ENCODE results near the gene ALKBH2. TPM values are rescaled to one million over a fixed set of nuclear protein-coding genes. Genes with fewer than 3 reads are reported as not detected.

ALKBH2 gene
- total and polyA plus RNA-seq, 2 of the 8 experiments (the other 6 are each of a cell fraction or from before 2014, with no cell fraction given) = 19.1 to 22.5 TPM

DNA sequence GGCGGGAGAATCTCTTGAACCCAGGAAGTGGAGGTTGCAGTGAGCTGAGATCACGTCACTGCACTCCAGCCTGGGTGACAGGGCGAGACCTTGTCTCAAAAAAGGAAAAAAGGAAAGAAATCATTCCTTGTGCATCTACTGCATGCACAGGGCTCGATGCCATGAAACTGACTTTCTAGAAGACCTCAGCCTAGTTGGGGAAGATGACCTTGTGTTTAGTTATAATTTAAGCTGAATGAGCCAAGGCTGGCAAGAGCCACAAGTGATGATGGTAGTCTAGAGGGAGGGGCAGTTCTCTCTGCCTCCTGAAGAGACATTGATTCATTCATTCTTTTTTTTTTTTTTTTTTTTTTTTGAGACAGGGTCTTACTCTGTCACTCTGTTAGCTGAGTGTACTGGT lies 47.3 kb upstream of the ALKBH2 start:
- Histone ChIP-seq H2AK5ac (ENCODE audit: low read depth, low read length) (no peak overlapping the region), H3K4ac (replicated peaks; ENCODE audit: insufficient read length, low read depth, low read length) (no peak overlapping the region), H3K9me3 (ENCODE audit: insufficient read depth in 2 of 2, low read depth in 1 of 2, low read length in 1 of 2) (no peaks in the 10 kb centered on the region; a peak in 1 of 4 replicates), H4K8ac (ENCODE audit: extremely low read depth, insufficient read depth, low read length) (no peak overlapping the region), H3K4me1 (replicated peaks in 1 of 4; ENCODE audit: control insufficient read depth in 3 of 4, insufficient read depth in 4 of 4, low read length in 3 of 4) (no peaks in the 10 kb centered on the region), H3K79me1 (ENCODE audit: low read depth, low read length) (no peaks in the 10 kb centered on the region), H3K23ac (ENCODE audit: insufficient read length) (no peak overlapping the region), H4K5ac (ENCODE audit: insufficient read length, low read depth, low read length) (no peak overlapping the region), H2BK5ac (ENCODE audit: low read depth, low read length) (no peak overlapping the region), H4K20me1 (replicated peaks in 1 of 2; ENCODE audit: control insufficient read depth in 1 of 2, insufficient read depth in 2 of 2, low read length in 2 of 2) (no peaks in the 10 kb centered on the region), H3K23me2 (ENCODE audit: low read depth, low read length) (no peaks in the 10 kb centered on the region), H3K18ac (ENCODE audit: extremely low read depth, low read length) (no peak overlapping the region), H3K4me3 (ENCODE audit: extremely low read depth in 1 of 4, insufficient read depth in 2 of 4, low read depth in 3 of 4, low read length in 4 of 4) (no peak overlapping the region), H2AFZ (ENCODE audit: low read length) (no peak overlapping the region), H3K27ac (ENCODE audit: low read depth, low read length) (no peak overlapping the region), H3K56ac (replicated peaks; ENCODE audit: insufficient read length, low read depth, low read length) (no peak overlapping the region), H2BK15ac (ENCODE audit: low read length) (no peak overlapping the region), H4K91ac (replicated peaks; ENCODE audit: insufficient read length, low read length) (no peak overlapping the region), H3K9ac (replicated peaks in 1 of 4; ENCODE audit: extremely low read depth in 1 of 4, low read depth in 3 of 4, low read length in 3 of 4) (no peak overlapping the region), H2BK12ac (ENCODE audit: low read depth, low read length) (no peak overlapping the region), H2BK120ac (replicated peaks; ENCODE audit: low read depth, low read length) (no peak overlapping the region), H3K79me2 (ENCODE audit: control insufficient read depth in 1 of 2, insufficient read depth in 2 of 2, low read length in 2 of 2) (no peaks in the 10 kb centered on the region), H3K36me3 (ENCODE audit: control insufficient read depth in 2 of 4, insufficient read depth in 4 of 4, low read length in 3 of 4) (no peaks in the 10 kb centered on the region), H3K4me2 (ENCODE audit: insufficient read depth in 1 of 2, low read depth in 2 of 2, low read length in 2 of 2) (no peak overlapping the region), H3K14ac (ENCODE audit: insufficient read length) (no peak overlapping the region), H3K27me3 (replicated peaks in 1 of 4; ENCODE audit: control insufficient read depth in 3 of 4, extremely low read depth in 1 of 4, insufficient read depth in 3 of 4, low read length in 3 of 4) (no peaks in the 10 kb centered on the region), H2BK20ac (ENCODE audit: low read length) (no peak overlapping the region)
- DNase-seq (ENCODE audit: low read depth in 1 of 2, low spot score in 2 of 2) (no peak), FAIRE-seq (no peak)
- 81% methylated on average over 3 of the region's 4 CpGs; no CpG with 5 or more reads in 1 of the 2 experiments for WGBS, 2 experiments (ENCODE audit: extremely low coverage in 1 of 2, insufficient coverage in 1 of 2, insufficient read length in 1 of 2, insufficient replicate concordance in 2 of 2, low coverage in 1 of 2, low lambda C conversion rate in 2 of 2, missing lambda C conversion rate in 1 of 2)
- TF ChIP-seq, protein P1, sequence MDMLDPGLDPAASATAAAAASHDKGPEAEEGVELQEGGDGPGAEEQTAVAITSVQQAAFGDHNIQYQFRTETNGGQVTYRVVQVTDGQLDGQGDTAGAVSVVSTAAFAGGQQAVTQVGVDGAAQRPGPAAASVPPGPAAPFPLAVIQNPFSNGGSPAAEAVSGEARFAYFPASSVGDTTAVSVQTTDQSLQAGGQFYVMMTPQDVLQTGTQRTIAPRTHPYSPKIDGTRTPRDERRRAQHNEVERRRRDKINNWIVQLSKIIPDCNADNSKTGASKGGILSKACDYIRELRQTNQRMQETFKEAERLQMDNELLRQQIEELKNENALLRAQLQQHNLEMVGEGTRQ (IDR thresholded peaks at IDR 0.05; ENCODE audit: low read length) = no peak
- TF ChIP-seq SUZ12 (IDR thresholded peaks at IDR 0.05; ENCODE audit: low read length) (no peak), SIN3A (conservative IDR thresholded peaks at IDR 0.05 in 1 of 2, IDR thresholded peaks at IDR 0.05 in 1 of 2; ENCODE audit: low read depth in 1 of 2, low read length in 2 of 2) (no peak), KDM4A (IDR thresholded peaks at IDR 0.05; ENCODE audit: low read depth, low read length, severe bottlenecking) (no peak), GABPA (IDR thresholded peaks at IDR 0.05; ENCODE audit: borderline replicate concordance, insufficient read depth, low read length) (no peak), CREB1 (IDR thresholded peaks at IDR 0.05) (no peak), SP4 (IDR thresholded peaks at IDR 0.05; ENCODE audit: low read length) (no peak), TCF12 (IDR thresholded peaks at IDR 0.05; ENCODE audit: low read depth, low read length) (no peak), JUN (IDR thresholded peaks at IDR 0.05; ENCODE audit: low read depth, low read length) (no peak), BACH1 (IDR thresholded peaks at IDR 0.05; ENCODE audit: low read length) (no peak), TBP (IDR thresholded peaks at IDR 0.05; ENCODE audit: low read depth, low read length) (no peak)
- TF ChIP-seq, protein P2, sequence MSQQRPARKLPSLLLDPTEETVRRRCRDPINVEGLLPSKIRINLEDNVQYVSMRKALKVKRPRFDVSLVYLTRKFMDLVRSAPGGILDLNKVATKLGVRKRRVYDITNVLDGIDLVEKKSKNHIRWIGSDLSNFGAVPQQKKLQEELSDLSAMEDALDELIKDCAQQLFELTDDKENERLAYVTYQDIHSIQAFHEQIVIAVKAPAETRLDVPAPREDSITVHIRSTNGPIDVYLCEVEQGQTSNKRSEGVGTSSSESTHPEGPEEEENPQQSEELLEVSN (IDR thresholded peaks at IDR 0.05) = no peak
- ChIA-PET CTCF (ENCODE audit: partially characterized antibody) (interaction anchor here (0.5 to 0.6 kb wide), 2 partner anchors 494 to 1449 kb away, joined by 3 read pairs; no protein-coding TSS in a partner anchor), POLR2A (ENCODE audit: partially characterized antibody) (interaction anchor here (1.1 to 1.2 kb wide), 2 partner anchors 9 to 37 kb away, joined by 5 read pairs; no protein-coding TSS in a partner anchor)

Data from H1 (cell line).